ENCODE data around the gene MTIF3.

The MTIF3 gene

GRCh38 chr13:27455331-27455855 lies 5.0 kb upstream of the MTIF3 start:
- Histone ChIP-seq H3K9me3 (ENCODE audit: control extremely low read depth in 1 of 5, control insufficient read depth in 4 of 5, insufficient read depth in 2 of 5, low read depth in 1 of 5, low read length in 4 of 5) (no peaks in the 10 kb centered on the region), H3K27ac (ENCODE audit: insufficient read depth in 1 of 2, low read depth in 1 of 2, low read length in 2 of 2, poor library complexity in 1 of 2, severe bottlenecking in 2 of 2) (peak overlapping the region in 1 of 2 experiments; percentile 79), H3K27me3 (replicated peaks in 2 of 5; ENCODE audit: control insufficient read depth in 4 of 5, insufficient read depth in 5 of 5, low read length in 4 of 5) (no peaks in the 10 kb centered on the region), H3K36me3 (ENCODE audit: control insufficient read depth in 4 of 4, insufficient read depth in 4 of 4, low read length in 3 of 4) (no peaks in the 10 kb centered on the region), H3K4me3 (ENCODE audit: control insufficient read depth in 1 of 7, extremely low read depth in 1 of 7, insufficient read depth in 4 of 7, low read depth in 2 of 7, low read length in 6 of 7) (peak overlapping the region in 6 of 7 experiments; percentile 29 to 78 (median 57)), H3K4me1 (ENCODE audit: control extremely low read depth in 1 of 4, control insufficient read depth in 4 of 4, insufficient read depth in 4 of 4, low read length in 3 of 4) (peaks cover 15 to 31% (median 24%) of the 10 kb centered on the region in 4 experiments)
- peak in 2 of 3 donors; percentile 58 to 66 for DNase-seq
- 0% methylated on average over 5 of the region's 5 CpGs for WGBS (ENCODE audit: insufficient coverage)
- ChIA-PET CTCF (interaction anchor here (0.7 to 2.4 kb wide), 7 partner anchors 10 to 401 kb away, joined by 3 to 15 read pairs (median 4); no protein-coding TSS in a partner anchor), POLR2A (no interaction called here)

- WGBS (ENCODE audit: insufficient coverage) = 0% methylated on average over 28 of the region's 34 CpGs
- H3K9me3 ChIP-seq (ENCODE audit: control extremely low read depth in 1 of 5, control insufficient read depth in 4 of 5, insufficient read depth in 2 of 5, low read depth in 1 of 5, low read length in 4 of 5) = no peaks in the 10 kb centered on the region
- H3K4me3 ChIP-seq (ENCODE audit: control insufficient read depth in 1 of 7, extremely low read depth in 1 of 7, insufficient read depth in 4 of 7, low read depth in 2 of 7, low read length in 6 of 7) = peak overlapping the region; percentile 71 to 97 (median 89)
- H3K27me3 ChIP-seq (replicated peaks in 2 of 5; ENCODE audit: control insufficient read depth in 4 of 5, insufficient read depth in 5 of 5, low read length in 4 of 5) = no peaks in the 10 kb centered on the region
- CTCF ChIA-PET = interaction anchor here (0.9 to 8.0 kb wide), 10 partner anchors 9 to 375 kb away, joined by 3 to 56 read pairs (median 4); partner anchors contain the start of gene GTF3A
- POLR2A ChIA-PET = interaction anchor here (1.3 to 3.4 kb wide), 2 partner anchors 15 to 26 kb away, joined by 3 to 29 read pairs; partner anchors contain the start of gene GTF3A
- peak in 2 of 3 donors; percentile 43 to 57 for DNase-seq
- H3K36me3 ChIP-seq (ENCODE audit: control insufficient read depth in 4 of 4, insufficient read depth in 4 of 4, low read length in 3 of 4) = no peaks in the 10 kb centered on the region
- peaks cover 40 to 62% (median 51%) of the 10 kb centered on the region in 4 experiments for H3K4me1 ChIP-seq (ENCODE audit: control extremely low read depth in 1 of 4, control insufficient read depth in 4 of 4, insufficient read depth in 4 of 4, low read length in 3 of 4)
- H3K27ac ChIP-seq (ENCODE audit: insufficient read depth in 1 of 2, low read depth in 1 of 2, low read length in 2 of 2, poor library complexity in 1 of 2, severe bottlenecking in 2 of 2) = peak overlapping the region; percentile 86 to 92
Observed at GRCh38 chr13:27450921-27451471, 632 bp upstream of the MTIF3 start.

GRCh38 chr13:27449081-27449603 lies 1.2 kb downstream of the MTIF3 start:
- peak overlapping the region in 6 of 7 experiments; percentile 73 to 97 (median 92) for H3K4me3 ChIP-seq (ENCODE audit: control insufficient read depth in 1 of 7, extremely low read depth in 1 of 7, insufficient read depth in 4 of 7, low read depth in 2 of 7, low read length in 6 of 7)
- H3K9me3 ChIP-seq (ENCODE audit: control extremely low read depth in 1 of 5, control insufficient read depth in 4 of 5, insufficient read depth in 2 of 5, low read depth in 1 of 5, low read length in 4 of 5) = no peaks in the 10 kb centered on the region
- H3K4me1 ChIP-seq (ENCODE audit: control extremely low read depth in 1 of 4, control insufficient read depth in 4 of 4, insufficient read depth in 4 of 4, low read length in 3 of 4) = peaks cover 36 to 66% (median 56%) of the 10 kb centered on the region in 4 experiments
- ChIA-PET POLR2A (interaction anchor here (3.4 kb wide), 1 partner anchor 24 kb away, joined by 29 read pairs; the partner anchor contains the start of gene GTF3A), CTCF (interaction anchor here (1.0 to 8.0 kb wide), 6 partner anchors 9 to 48 kb away, joined by 3 to 56 read pairs (median 4); partner anchors contain the start of gene GTF3A)
- no peaks in the 10 kb centered on the region for H3K36me3 ChIP-seq (ENCODE audit: control insufficient read depth in 4 of 4, insufficient read depth in 4 of 4, low read length in 3 of 4)
- no peaks in the 10 kb centered on the region for H3K27me3 ChIP-seq (replicated peaks in 2 of 5; ENCODE audit: control insufficient read depth in 4 of 5, insufficient read depth in 5 of 5, low read length in 4 of 5)
- 59% methylated on average over 14 of the region's 15 CpGs for WGBS (ENCODE audit: insufficient coverage)
- no peak for DNase-seq
- peak overlapping the region; percentile 86 to 92 for H3K27ac ChIP-seq (ENCODE audit: insufficient read depth in 1 of 2, low read depth in 1 of 2, low read length in 2 of 2, poor library complexity in 1 of 2, severe bottlenecking in 2 of 2)

DNA sequence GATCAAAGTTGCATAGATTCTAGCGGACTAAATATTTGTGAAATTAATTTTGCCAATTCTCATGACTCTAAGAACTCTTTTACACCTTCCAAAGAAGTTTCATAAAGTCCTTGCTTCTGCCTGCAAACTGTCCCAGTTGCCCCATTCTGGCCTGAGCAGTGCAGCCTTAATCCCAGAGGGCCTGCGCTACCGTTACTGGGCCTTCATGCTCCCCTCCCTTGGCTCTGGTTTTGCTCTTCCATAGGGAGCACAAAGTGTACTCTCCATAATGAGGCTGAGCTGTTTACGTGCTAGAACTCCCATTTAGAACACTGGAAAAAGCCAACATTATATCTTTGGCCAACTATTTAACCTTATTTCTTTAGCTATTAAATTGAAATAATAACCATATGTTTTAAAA lies 2.1 kb downstream of the MTIF3 start:
- no peaks in the 10 kb centered on the region for H3K27me3 ChIP-seq (replicated peaks in 2 of 5; ENCODE audit: control insufficient read depth in 4 of 5, insufficient read depth in 5 of 5, low read length in 4 of 5)
- no peaks in the 10 kb centered on the region for H3K36me3 ChIP-seq (ENCODE audit: control insufficient read depth in 4 of 4, insufficient read depth in 4 of 4, low read length in 3 of 4)
- no peak for DNase-seq
- WGBS (ENCODE audit: insufficient coverage) = 90% methylated on average over 2 of the region's 4 CpGs
- no peaks in the 10 kb centered on the region for H3K9me3 ChIP-seq (ENCODE audit: control extremely low read depth in 1 of 5, control insufficient read depth in 4 of 5, insufficient read depth in 2 of 5, low read depth in 1 of 5, low read length in 4 of 5)
- peak overlapping the region; percentile 86 to 92 for H3K27ac ChIP-seq (ENCODE audit: insufficient read depth in 1 of 2, low read depth in 1 of 2, low read length in 2 of 2, poor library complexity in 1 of 2, severe bottlenecking in 2 of 2)
- ChIA-PET CTCF (interaction anchor here (0.7 to 8.0 kb wide), 6 partner anchors 12 to 47 kb away, joined by 3 to 56 read pairs (median 3); partner anchors contain the start of gene GTF3A), POLR2A (interaction anchor here (3.4 kb wide), 1 partner anchor 23 kb away, joined by 29 read pairs; the partner anchor contains the start of gene GTF3A)
- H3K4me3 ChIP-seq (ENCODE audit: control insufficient read depth in 1 of 7, extremely low read depth in 1 of 7, insufficient read depth in 4 of 7, low read depth in 2 of 7, low read length in 6 of 7) = peak overlapping the region in 5 of 7 experiments; percentile 14 to 97 (median 50)
- peaks cover 36 to 73% (median 58%) of the 10 kb centered on the region in 4 experiments for H3K4me1 ChIP-seq (ENCODE audit: control extremely low read depth in 1 of 4, control insufficient read depth in 4 of 4, insufficient read depth in 4 of 4, low read length in 3 of 4)

GRCh38 chr13:27446986-27447583 lies 3.3 kb downstream of the MTIF3 start:
- 0% methylated on average over 1 of the region's 7 CpGs for WGBS (ENCODE audit: insufficient coverage)
- H3K36me3 ChIP-seq (ENCODE audit: control insufficient read depth in 4 of 4, insufficient read depth in 4 of 4, low read length in 3 of 4) = peaks cover 0 to under 1% (median 0%) of the 10 kb centered on the region in 4 experiments
- peak overlapping the region in 6 of 7 experiments; percentile 16 to 68 (median 44) for H3K4me3 ChIP-seq (ENCODE audit: control insufficient read depth in 1 of 7, extremely low read depth in 1 of 7, insufficient read depth in 4 of 7, low read depth in 2 of 7, low read length in 6 of 7)
- H3K4me1 ChIP-seq (ENCODE audit: control extremely low read depth in 1 of 4, control insufficient read depth in 4 of 4, insufficient read depth in 4 of 4, low read length in 3 of 4) = peaks cover 44 to 85% (median 70%) of the 10 kb centered on the region in 4 experiments
- ChIA-PET POLR2A (interaction anchor here (0.6 kb wide), 2 partner anchors 15 to 23 kb away, joined by 3 to 4 read pairs; partner anchors contain the start of gene GTF3A), CTCF (interaction anchor here (0.6 to 8.0 kb wide), 2 partner anchors 21 to 97 kb away, joined by 3 to 56 read pairs; partner anchors contain the start of gene GTF3A)
- H3K9me3 ChIP-seq (ENCODE audit: control extremely low read depth in 1 of 5, control insufficient read depth in 4 of 5, insufficient read depth in 2 of 5, low read depth in 1 of 5, low read length in 4 of 5) = no peaks in the 10 kb centered on the region
- DNase-seq = peak; percentile 81 to 97 (median 96)
- no peaks in the 10 kb centered on the region for H3K27me3 ChIP-seq (replicated peaks in 2 of 5; ENCODE audit: control insufficient read depth in 4 of 5, insufficient read depth in 5 of 5, low read length in 4 of 5)
- H3K27ac ChIP-seq (ENCODE audit: insufficient read depth in 1 of 2, low read depth in 1 of 2, low read length in 2 of 2, poor library complexity in 1 of 2, severe bottlenecking in 2 of 2) = peak overlapping the region; percentile 70 to 79

GRCh38 chr13:27442797-27443196 lies 7.6 kb downstream of the MTIF3 start:
- peak in 1 of 3 donors; percentile 44 for DNase-seq
- H3K4me3 ChIP-seq (ENCODE audit: control insufficient read depth in 1 of 7, extremely low read depth in 1 of 7, insufficient read depth in 4 of 7, low read depth in 2 of 7, low read length in 6 of 7) = peak overlapping the region in 3 of 7 experiments; percentile 37 to 53 (median 47)
- peaks cover 7 to 17% (median 12%) of the 10 kb centered on the region in 4 experiments for H3K36me3 ChIP-seq (ENCODE audit: control insufficient read depth in 4 of 4, insufficient read depth in 4 of 4, low read length in 3 of 4)
- H3K27ac ChIP-seq (ENCODE audit: insufficient read depth in 1 of 2, low read depth in 1 of 2, low read length in 2 of 2, poor library complexity in 1 of 2, severe bottlenecking in 2 of 2) = peak overlapping the region in 1 of 2 experiments; percentile 72
- H3K4me1 ChIP-seq (ENCODE audit: control extremely low read depth in 1 of 4, control insufficient read depth in 4 of 4, insufficient read depth in 4 of 4, low read length in 3 of 4) = peaks cover 37 to 79% (median 62%) of the 10 kb centered on the region in 4 experiments
- no peaks in the 10 kb centered on the region for H3K9me3 ChIP-seq (ENCODE audit: control extremely low read depth in 1 of 5, control insufficient read depth in 4 of 5, insufficient read depth in 2 of 5, low read depth in 1 of 5, low read length in 4 of 5)
- POLR2A ChIA-PET = interaction anchor here (1.1 to 1.4 kb wide), 2 partner anchors 17 to 51 kb away, joined by 5 to 7 read pairs; no protein-coding TSS in a partner anchor
- CTCF ChIA-PET = interaction anchor here (1.4 to 4.9 kb wide), 7 partner anchors 11 to 71 kb away, joined by 3 to 43 read pairs (median 4); partner anchors contain the start of gene GTF3A
- 93% methylated on average over 4 of the region's 7 CpGs for WGBS (ENCODE audit: insufficient coverage)
- no peaks in the 10 kb centered on the region for H3K27me3 ChIP-seq (replicated peaks in 2 of 5; ENCODE audit: control insufficient read depth in 4 of 5, insufficient read depth in 5 of 5, low read length in 4 of 5)

Measured in common myeloid progenitor, CD34-positive (primary cell).